Natural killer cell treated with Interleukin-12 subunit alpha and Interleukin-12 subunit beta and Interleukin-15 and Interleukin-18, amount 100 ng/mL, for 72 hours (primary cell): ENCODE data around the gene DQX1. TPM values are rescaled to one million over a fixed set of nuclear protein-coding genes. Genes with fewer than 3 reads are reported as not detected.
"Not testable (repeated sequence)": the region's sequence is repeated elsewhere in the genome, so short reads cannot be mapped to it uniquely, and the experiment has no call there.

Source experiments
- ATAC-seq, 2 donors: fragments of 150-1000 bp; cut with Tn5 transposase in 1 of 2; sonication (Bioruptor Pico), chemical (Tn5 transposase) in 1 of 2; 2 replicates each; pipeline ENCODE4 v1.10.0; 2021
- DNase-seq: peaks from one replicate; pipeline ENCODE4 v3.0.0; 2022; ENCODE audit warnings: low spot score
- H3K27ac Mint-ChIP-seq, 2 donors: 1 replicate in 1 of 2; 2 replicates in 1 of 2; pipeline ENCODE4 v1.8.0; 2022; ENCODE audit warnings: mixed read lengths in 2 of 2, mild to moderate bottlenecking in 1 of 2, moderate library complexity in 1 of 2
- H3K27me3 Mint-ChIP-seq, 2 donors: 1 replicate in 1 of 2; 2 replicates in 1 of 2; pipeline ENCODE4 v1.8.0; 2022; ENCODE audit warnings: mixed read lengths in 2 of 2
- H3K36me3 Mint-ChIP-seq: one replicate; pipeline ENCODE4 v1.8.0; 2022; ENCODE audit warnings: mixed read lengths
- H3K4me1 Mint-ChIP-seq, 2 donors: 1 replicate in 1 of 2; 2 replicates in 1 of 2; pipeline ENCODE4 v1.8.0; 2022; ENCODE audit warnings: low read depth in 2 of 2, mixed read lengths in 2 of 2, mild to moderate bottlenecking in 1 of 2
- H3K4me3 Mint-ChIP-seq: one replicate; pipeline ENCODE4 v1.8.0; 2022; ENCODE audit warnings: mixed read lengths
- H3K9me3 Mint-ChIP-seq: 2 replicates; pipeline ENCODE4 v1.8.0; 2022; ENCODE audit warnings: mixed read lengths
- total RNA-seq, 2 donors: library from RNA; stranded (reverse); gene quantifications; one replicate each; pipeline ENCODE4 v1.2.3, GENCODE V29; 2022

DQX1 gene
- total RNA-seq = 1 to 10 TPM in 1 of 2 donors, under 1 TPM in 1; 0.55 to 1.0 TPM

GRCh38 chr2:74525717-74526648 lies at the start of gene DQX1:
Gene DQX1, minus strand, starts transcription at chr2:74526231. Its CDS starts 502 bp downstream, at chr2:74525729.
- peak within 1 kb of the TSS; percentile 91 for H3K4me3 Mint-ChIP-seq
- ATAC-seq (no peak), DNase-seq (no peak)
- peaks cover 22% of the 10 kb centered on the region for H3K36me3 Mint-ChIP-seq
- peak within 1 kb of the TSS in 1 of 2 donors; percentile 57 for H3K27ac Mint-ChIP-seq
- peaks cover 21 to 32% of the 10 kb centered on the region in 2 donors for H3K4me1 Mint-ChIP-seq
- peaks cover 0 to 3% of the 10 kb centered on the region in 2 donors for H3K27me3 Mint-ChIP-seq
- no peaks in the 10 kb centered on the region for H3K9me3 Mint-ChIP-seq

DNA sequence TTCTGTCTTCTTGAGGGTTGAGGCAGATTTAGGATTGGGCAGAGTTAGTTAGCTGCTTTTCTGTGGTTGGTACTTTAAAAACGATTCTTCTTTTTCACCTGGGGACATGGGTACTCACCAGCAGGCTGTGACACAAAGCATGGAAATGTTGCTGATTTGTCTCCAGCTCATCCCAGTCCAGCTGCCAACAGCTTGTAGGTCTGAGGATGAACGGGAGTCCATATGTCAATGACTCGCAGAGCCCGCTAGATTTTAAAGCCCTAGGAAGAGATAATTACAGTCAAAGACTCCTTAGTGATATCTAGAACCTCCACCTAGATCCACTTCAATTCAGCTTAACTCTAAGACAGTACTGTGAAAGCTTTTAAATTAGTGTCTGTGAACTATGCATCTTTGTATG lies 49.3 kb upstream of the DQX1 start:
- peaks cover 9% of the 10 kb centered on the region for H3K9me3 Mint-ChIP-seq
- peaks cover 16 to 23% of the 10 kb centered on the region in 2 donors for H3K4me1 Mint-ChIP-seq
- ATAC-seq (no peak), DNase-seq (no peak)
- no peaks in the 10 kb centered on the region for H3K36me3 Mint-ChIP-seq
- H3K27ac Mint-ChIP-seq = no peak overlapping the region
- no peak overlapping the region for H3K4me3 Mint-ChIP-seq
- peaks cover 3 to 5% of the 10 kb centered on the region in 2 donors for H3K27me3 Mint-ChIP-seq

DNA sequence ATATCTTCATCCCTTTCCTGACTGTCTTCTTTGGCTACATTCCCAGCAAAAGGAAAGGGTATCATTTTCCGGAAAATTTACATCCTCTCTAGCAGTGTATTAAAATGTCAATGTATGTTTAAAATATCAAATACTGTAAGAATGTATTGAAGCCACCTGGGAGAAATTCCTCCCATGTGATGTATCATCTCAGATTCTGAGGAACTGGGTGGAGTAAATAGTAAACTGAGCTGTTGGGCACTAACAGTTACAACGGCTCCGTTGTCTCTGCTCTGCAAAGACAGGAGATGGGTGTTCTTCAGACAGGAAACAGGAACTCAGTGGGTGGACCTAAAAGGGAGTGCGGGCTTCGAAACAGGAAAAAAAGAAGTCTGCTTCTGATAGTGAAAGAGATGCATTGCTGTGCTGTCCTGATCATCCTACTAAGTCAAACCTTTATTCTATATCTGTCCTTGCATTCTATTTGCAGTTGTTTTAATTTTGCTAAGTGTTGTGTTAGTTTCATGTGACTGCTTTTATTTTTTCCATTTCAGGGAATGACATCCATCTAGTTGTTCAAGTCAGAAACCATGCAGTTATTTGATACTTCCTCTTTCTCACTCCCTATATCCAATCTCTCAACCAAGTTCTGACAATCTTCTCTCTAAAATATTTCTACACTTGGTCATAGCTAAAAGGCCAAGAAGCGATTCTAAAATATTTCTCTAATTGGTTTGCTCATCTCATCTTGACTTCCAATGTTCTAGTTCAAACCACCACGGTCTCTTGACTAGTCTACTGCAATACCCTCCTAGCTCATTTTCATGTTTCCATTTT lies 47.9 kb upstream of the DQX1 start:
- peak overlapping the region; percentile 53 for H3K4me3 Mint-ChIP-seq
- ATAC-seq (peak; percentile 67 to 70), DNase-seq (no peak)
- no peaks in the 10 kb centered on the region for H3K27me3 Mint-ChIP-seq
- peaks cover 9% of the 10 kb centered on the region for H3K9me3 Mint-ChIP-seq
- H3K36me3 Mint-ChIP-seq = no peaks in the 10 kb centered on the region
- H3K4me1 Mint-ChIP-seq = peaks cover 16 to 23% of the 10 kb centered on the region in 2 donors
- peak overlapping the region; percentile 55 to 84 for H3K27ac Mint-ChIP-seq

GRCh38 chr2:74572178-74572925 lies 46.3 kb upstream of the DQX1 start:
- H3K36me3 Mint-ChIP-seq = no peaks in the 10 kb centered on the region
- peaks cover 9% of the 10 kb centered on the region for H3K9me3 Mint-ChIP-seq
- no peak overlapping the region for H3K4me3 Mint-ChIP-seq
- ATAC-seq (no peak), DNase-seq (no peak)
- peaks cover 15 to 21% of the 10 kb centered on the region in 2 donors for H3K4me1 Mint-ChIP-seq
- no peak overlapping the region for H3K27ac Mint-ChIP-seq
- peaks cover 6 to 9% of the 10 kb centered on the region in 2 donors for H3K27me3 Mint-ChIP-seq

DNA sequence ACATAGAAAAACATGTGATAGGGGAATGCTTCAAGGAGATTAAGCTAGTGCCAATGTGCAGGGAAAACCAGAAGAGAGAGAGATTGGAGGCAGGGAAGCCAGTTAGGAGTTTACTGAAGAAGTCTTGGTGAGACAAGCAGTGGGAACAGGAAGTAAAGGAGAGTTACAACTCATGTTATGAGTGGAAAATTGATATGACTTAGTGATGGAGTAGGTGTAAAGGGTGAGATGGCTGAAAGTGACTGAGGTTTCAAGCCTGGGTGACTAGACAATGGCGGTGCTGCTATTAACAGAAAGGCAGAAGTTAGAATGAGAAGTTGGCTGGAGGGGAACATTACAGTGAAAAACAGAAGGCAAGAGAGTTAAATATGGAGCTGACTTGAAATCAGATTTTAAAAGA lies 45.0 kb upstream of the DQX1 start:
- Mint-ChIP-seq H3K9me3 (peaks cover 9% of the 10 kb centered on the region), H3K4me3 (no peak overlapping the region), H3K4me1 (peaks cover 15 to 22% of the 10 kb centered on the region in 2 donors), H3K27me3 (peaks cover 9 to 14% of the 10 kb centered on the region in 2 donors), H3K27ac (no peak overlapping the region), H3K36me3 (no peaks in the 10 kb centered on the region)
- ATAC-seq (peak; percentile 73 to 83), DNase-seq (no peak)

DNA sequence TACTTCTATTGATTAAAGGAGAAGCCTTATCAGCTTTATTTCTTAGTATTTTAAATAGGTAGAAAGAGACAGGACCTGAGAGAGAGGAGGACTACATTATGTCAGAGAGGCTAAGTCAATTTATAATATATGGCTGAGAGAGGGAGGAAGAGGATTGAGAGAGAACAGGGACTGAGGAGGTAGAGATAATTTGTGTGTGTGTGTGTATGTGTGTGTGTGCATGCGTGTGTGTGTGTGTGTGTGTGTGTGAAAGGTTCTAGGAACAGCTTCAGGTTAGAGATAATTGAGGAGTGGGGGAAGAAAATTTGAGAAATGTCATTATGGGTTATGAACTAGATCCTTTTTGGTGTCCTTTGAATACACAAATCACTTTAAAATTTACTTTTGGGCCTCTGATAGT lies 43.7 kb upstream of the DQX1 start:
- Mint-ChIP-seq H3K4me3 (no peak overlapping the region), H3K36me3 (no peaks in the 10 kb centered on the region), H3K27me3 (peaks cover 14 to 21% of the 10 kb centered on the region in 2 donors)

GRCh38 chr2:74567881-74568280 lies 41.9 kb upstream of the DQX1 start:
- no peak for DNase-seq
- Mint-ChIP-seq H3K9me3 (no peaks in the 10 kb centered on the region), H3K4me3 (no peak overlapping the region), H3K27ac (no peak overlapping the region), H3K27me3 (peaks cover 21% of the 10 kb centered on the region in 2 donors), H3K36me3 (no peaks in the 10 kb centered on the region), H3K4me1 (peaks cover 2 to 10% of the 10 kb centered on the region in 2 donors)
- ATAC-seq = no peak

More for the DNA sequence above, 43.7 kb upstream of the DQX1 start:
- ATAC-seq = no peak
- Mint-ChIP-seq H3K9me3 (peaks cover 9% of the 10 kb centered on the region), H3K4me1 (peaks cover 14 to 22% of the 10 kb centered on the region in 2 donors), H3K27ac (no peak overlapping the region)
- no peak for DNase-seq

- Mint-ChIP-seq H3K9me3 (no peaks in the 10 kb centered on the region), H3K27ac (no peak overlapping the region), H3K4me1 (peaks cover 9 to 10% of the 10 kb centered on the region in 2 donors), H3K27me3 (peaks cover 27 to 32% of the 10 kb centered on the region in 2 donors), H3K36me3 (no peaks in the 10 kb centered on the region), H3K4me3 (no peak overlapping the region)
- DNase-seq (no peak), ATAC-seq (no peak)
Observed at GRCh38 chr2:74566754-74567085, 40.7 kb upstream of the DQX1 start.

GRCh38 chr2:74566076-74566753 lies 40.2 kb upstream of the DQX1 start:
- no peak overlapping the region for H3K27ac Mint-ChIP-seq
- ATAC-seq = no peak
- peaks cover 10% of the 10 kb centered on the region in 2 donors for H3K4me1 Mint-ChIP-seq
- H3K9me3 Mint-ChIP-seq = no peaks in the 10 kb centered on the region
- peak overlapping the region; percentile 4 for H3K4me3 Mint-ChIP-seq
- no peaks in the 10 kb centered on the region for H3K36me3 Mint-ChIP-seq
- H3K27me3 Mint-ChIP-seq = peaks cover 32 to 36% of the 10 kb centered on the region in 2 donors
- DNase-seq = no peak

- Mint-ChIP-seq H3K9me3 (no peaks in the 10 kb centered on the region), H3K4me1 (peaks cover 10 to 19% of the 10 kb centered on the region in 2 donors), H3K4me3 (no peak overlapping the region), H3K27me3 (peaks cover 35 to 36% of the 10 kb centered on the region in 2 donors), H3K36me3 (no peaks in the 10 kb centered on the region), H3K27ac (no peak overlapping the region)
- ATAC-seq (no peak), DNase-seq (no peak)
Observed at GRCh38 chr2:74564222-74564621, 38.2 kb upstream of the DQX1 start.

DNA sequence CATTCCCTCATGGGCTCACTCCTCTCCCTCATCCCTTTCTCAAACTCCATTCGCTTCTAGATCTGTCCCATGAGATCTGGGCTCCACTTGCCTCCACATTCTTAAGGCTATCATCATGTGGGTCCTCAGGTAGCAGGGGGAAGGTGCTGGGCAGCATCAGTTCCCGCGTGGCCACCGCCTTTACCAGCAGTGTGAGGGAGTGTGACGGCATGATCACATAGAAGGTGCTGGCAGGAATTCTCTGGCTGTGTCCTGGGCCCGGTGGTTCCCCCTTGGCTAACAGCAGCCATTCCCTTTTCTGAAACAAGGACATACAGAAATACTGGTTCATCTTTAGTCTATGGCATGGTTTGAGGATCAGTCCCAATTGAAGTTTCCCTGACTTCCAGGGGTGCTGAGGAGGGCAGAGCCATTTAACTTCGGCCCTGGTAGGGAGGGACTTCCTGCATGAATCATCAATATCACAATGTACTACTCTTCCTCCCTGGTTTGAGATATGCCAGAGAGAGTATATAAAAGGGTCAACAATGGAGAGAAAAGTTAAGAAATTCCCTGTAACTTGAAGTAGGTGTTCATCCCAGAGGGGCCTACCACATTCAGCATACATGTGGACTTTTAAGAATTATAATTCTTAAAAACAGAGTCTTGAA lies 36.2 kb upstream of the DQX1 start:
- peak overlapping the region in 1 of 2 donors; percentile 5 for H3K27ac Mint-ChIP-seq
- ATAC-seq = peak in 1 of 2 donors; percentile 50
- H3K9me3 Mint-ChIP-seq = no peaks in the 10 kb centered on the region
- no peaks in the 10 kb centered on the region for H3K36me3 Mint-ChIP-seq
- peaks cover 10 to 19% of the 10 kb centered on the region in 2 donors for H3K4me1 Mint-ChIP-seq
- no peak overlapping the region for H3K4me3 Mint-ChIP-seq
- no peak for DNase-seq
- H3K27me3 Mint-ChIP-seq = peaks cover 26 to 30% of the 10 kb centered on the region in 2 donors

- not testable (repeated sequence) for H3K4me3 Mint-ChIP-seq, H3K27ac Mint-ChIP-seq
- peaks cover 2 to 17% of the 10 kb centered on the region in 2 donors for H3K4me1 Mint-ChIP-seq
Observed at GRCh38 chr2:74561022-74561421, 35.0 kb upstream of the DQX1 start.

More at GRCh38 chr2:74561022-74561421, 35.0 kb upstream of the DQX1 start:
- not testable (repeated sequence) for DNase-seq, ATAC-seq, H3K36me3 Mint-ChIP-seq, H3K9me3 Mint-ChIP-seq
- peaks cover 21 to 26% of the 10 kb centered on the region in 2 donors for H3K27me3 Mint-ChIP-seq
